HepG2 (cell line): Measurements from ENCODE around the gene NDUFS2. TPM values are rescaled to one million over a fixed set of nuclear protein-coding genes. Genes with fewer than 3 reads are reported as not detected.

Experiments used
- AGO1 ChIP-seq: fragments of 200-400 bp; formaldehyde crosslinking; IDR thresholded peaks from 2 replicates; pipeline ENCODE4 v1.6.1; 2017; ENCODE audit warnings: mild to moderate bottlenecking, low read depth, low read length, moderate library complexity; ENCODE audit not compliant: poor library complexity, severe bottlenecking
- ELF4 ChIP-seq: sonication (generic); formaldehyde crosslinking; IDR thresholded peaks from 2 replicates; pipeline ENCODE4 v1.5.0; 2020; ENCODE audit warnings: missing genetic modification reagents, mild to moderate bottlenecking, moderate library complexity, borderline replicate concordance
- FOXO1 ChIP-seq: sonication (generic); formaldehyde crosslinking; IDR thresholded peaks from 2 replicates; pipeline ENCODE4 v1.4.0; 2020; ENCODE audit warnings: missing genetic modification reagents
- HMG20B ChIP-seq: conservative IDR thresholded peaks from 2 replicates; pipeline ENCODE4 v1.6.1; 2016; ENCODE audit warnings: missing genetic modification reagents, missing compliant biosample characterization
- MLLT10 ChIP-seq: sonication (generic); formaldehyde crosslinking; IDR thresholded peaks from 2 replicates; pipeline ENCODE4 v1.4.0; 2020; ENCODE audit warnings: missing genetic modification reagents
- PHF20 ChIP-seq: sonication (generic); formaldehyde crosslinking; IDR thresholded peaks from 2 replicates; pipeline ENCODE4 v1.5.0; 2020; ENCODE audit warnings: mild to moderate bottlenecking, missing genetic modification reagents
- PRPF4 ChIP-seq: fragments of 200-400 bp; formaldehyde crosslinking; IDR thresholded peaks from 2 replicates; pipeline ENCODE4 v1.6.1; 2016; ENCODE audit warnings: low read length, low read depth; ENCODE audit not compliant: poor library complexity, severe bottlenecking
- SYNCRIP ChIP-seq: fragments of 200-400 bp; formaldehyde crosslinking; IDR thresholded peaks from 2 replicates; pipeline ENCODE4 v1.6.1; 2018; ENCODE audit warnings: mild to moderate bottlenecking, low read depth, low read length; ENCODE audit not compliant: insufficient read depth
- ZFAT ChIP-seq: sonication (generic); formaldehyde crosslinking; conservative IDR thresholded peaks from 2 replicates; pipeline ENCODE4 v1.8.1; 2023; ENCODE audit warnings: missing genetic modification reagents, inconsistent platforms
- ZIK1 ChIP-seq: sonication (generic); formaldehyde crosslinking; IDR thresholded peaks from 2 replicates; pipeline ENCODE4 v1.5.0; 2020; ENCODE audit warnings: mild to moderate bottlenecking, low read depth, missing genetic modification reagents, borderline replicate concordance
- ZNF180 ChIP-seq: sonication (generic); formaldehyde crosslinking; IDR thresholded peaks from 2 replicates; pipeline ENCODE4 v1.4.0; 2020; ENCODE audit warnings: low read depth, missing genetic modification reagents, borderline replicate concordance
- ZNF329 ChIP-seq: sonication (generic); formaldehyde crosslinking; IDR thresholded peaks from 2 replicates; pipeline ENCODE4 v1.9.0; 2021; ENCODE audit warnings: low read depth, mild to moderate bottlenecking, missing genetic modification reagents
- ZNF703 ChIP-seq: sonication (generic); formaldehyde crosslinking; IDR thresholded peaks from 2 replicates; pipeline ENCODE4 v1.5.1; 2020; ENCODE audit warnings: missing genetic modification reagents, mild to moderate bottlenecking, moderate library complexity, borderline replicate concordance
- ZNF776 ChIP-seq: sonication (generic); formaldehyde crosslinking; IDR thresholded peaks from 2 replicates; pipeline ENCODE4 v1.4.0; 2020; ENCODE audit warnings: mild to moderate bottlenecking, missing genetic modification reagents
- polyA plus RNA-seq, 8 experiments: library from polyadenylated mRNA; depleted of rRNA in 3 of 8; stranded (reverse) in 7 of 8; unstranded in 1 of 8; fragments of >200 nt; fragmentation: Illumina TruSeq in 4 of 8; extraction: Trizol in 4 of 8; gene quantifications; 2 replicates each; pipeline versions ENCODE4 v1.2.1 to v1.2.3, GENCODE V29; 2011 to 2016; ENCODE audit warnings: low read depth in 4 of 8, missing spikeins in 1 of 8, mixed read lengths in 1 of 8; ENCODE audit not compliant: insufficient read depth in 1 of 8
- total RNA-seq, 5 experiments: library from RNA; depleted of rRNA; stranded (reverse); fragments of >200 nt; fragmentation: Illumina TruSeq; extraction: Trizol; gene quantifications; 2 replicates each; pipeline ENCODE4 v1.2.3, GENCODE V29; 2016; ENCODE audit warnings: low read depth in 1 of 5
- TF ChIP-seq, protein P1 (sequence below): sonication (generic); formaldehyde crosslinking; IDR thresholded peaks from 2 replicates; pipeline ENCODE4 v1.9.0; 2021; ENCODE audit warnings: mild to moderate bottlenecking, missing genetic modification reagents
- TF ChIP-seq, protein P2 (sequence below): sonication (generic); formaldehyde crosslinking; IDR thresholded peaks from 2 replicates; pipeline ENCODE4 v1.5.0; 2020; ENCODE audit warnings: missing genetic modification reagents, mild to moderate bottlenecking, borderline replicate concordance
- TF ChIP-seq, protein P3 (sequence below): sonication (generic); formaldehyde crosslinking; IDR thresholded peaks from 2 replicates; pipeline ENCODE4 v1.5.1; 2020; ENCODE audit warnings: missing genetic modification reagents, mild to moderate bottlenecking, borderline replicate concordance
- TF ChIP-seq, protein P4 (sequence below): sonication (generic); formaldehyde crosslinking; IDR thresholded peaks from 2 replicates; pipeline ENCODE4 v1.8.0; 2022; ENCODE audit warnings: mild to moderate bottlenecking, missing genetic modification reagents, moderate library complexity

Gene NDUFS2
- total and polyA plus RNA-seq, 2 of the 13 experiments (the other 11 are each of a cell fraction or from before 2014, with no cell fraction given) = 89.9 to 118 TPM

DNA sequence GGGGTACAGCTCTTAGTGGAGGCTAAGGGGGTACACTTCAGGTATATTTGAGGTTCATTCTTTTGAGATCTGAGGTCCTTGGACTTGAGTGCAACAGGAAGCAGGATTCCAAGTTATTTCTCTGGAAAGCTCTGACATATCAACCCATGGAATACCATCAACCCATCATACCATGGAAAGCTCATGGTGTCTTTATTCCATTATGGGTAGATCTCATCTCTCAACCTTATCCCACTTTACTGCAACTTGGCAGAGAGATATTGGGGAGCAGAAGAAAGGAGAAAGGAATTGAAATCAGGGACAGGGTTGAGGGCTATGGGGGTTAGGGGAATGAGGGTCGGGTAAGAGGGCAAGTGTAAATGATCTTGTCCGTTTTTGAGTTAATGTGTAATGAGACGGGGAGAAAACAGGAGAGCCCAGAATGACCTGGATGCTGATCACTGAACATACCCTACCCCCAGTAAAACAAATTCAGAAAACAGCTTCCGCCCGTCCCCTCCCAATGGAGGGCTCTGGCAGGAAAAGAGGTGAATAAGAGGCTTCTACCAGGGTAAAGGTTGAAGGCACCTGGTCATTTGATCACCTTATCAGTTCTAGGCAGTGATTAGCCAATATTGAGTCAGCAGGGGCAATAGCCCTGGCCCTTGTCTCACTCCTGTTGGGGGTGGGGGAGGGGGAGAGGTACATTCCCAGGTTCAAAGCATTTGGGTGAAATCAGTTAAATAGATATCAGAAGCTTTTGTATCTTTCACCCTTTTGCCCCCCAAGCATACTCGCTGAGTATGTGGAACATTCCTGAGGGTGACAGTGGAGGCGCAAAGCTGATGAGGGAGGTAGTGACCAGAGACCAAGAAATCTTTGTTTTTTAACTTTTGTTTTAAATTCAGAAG, 21.9 kb downstream of the NDUFS2 start (continued):
- TF ChIP-seq, protein P1, sequence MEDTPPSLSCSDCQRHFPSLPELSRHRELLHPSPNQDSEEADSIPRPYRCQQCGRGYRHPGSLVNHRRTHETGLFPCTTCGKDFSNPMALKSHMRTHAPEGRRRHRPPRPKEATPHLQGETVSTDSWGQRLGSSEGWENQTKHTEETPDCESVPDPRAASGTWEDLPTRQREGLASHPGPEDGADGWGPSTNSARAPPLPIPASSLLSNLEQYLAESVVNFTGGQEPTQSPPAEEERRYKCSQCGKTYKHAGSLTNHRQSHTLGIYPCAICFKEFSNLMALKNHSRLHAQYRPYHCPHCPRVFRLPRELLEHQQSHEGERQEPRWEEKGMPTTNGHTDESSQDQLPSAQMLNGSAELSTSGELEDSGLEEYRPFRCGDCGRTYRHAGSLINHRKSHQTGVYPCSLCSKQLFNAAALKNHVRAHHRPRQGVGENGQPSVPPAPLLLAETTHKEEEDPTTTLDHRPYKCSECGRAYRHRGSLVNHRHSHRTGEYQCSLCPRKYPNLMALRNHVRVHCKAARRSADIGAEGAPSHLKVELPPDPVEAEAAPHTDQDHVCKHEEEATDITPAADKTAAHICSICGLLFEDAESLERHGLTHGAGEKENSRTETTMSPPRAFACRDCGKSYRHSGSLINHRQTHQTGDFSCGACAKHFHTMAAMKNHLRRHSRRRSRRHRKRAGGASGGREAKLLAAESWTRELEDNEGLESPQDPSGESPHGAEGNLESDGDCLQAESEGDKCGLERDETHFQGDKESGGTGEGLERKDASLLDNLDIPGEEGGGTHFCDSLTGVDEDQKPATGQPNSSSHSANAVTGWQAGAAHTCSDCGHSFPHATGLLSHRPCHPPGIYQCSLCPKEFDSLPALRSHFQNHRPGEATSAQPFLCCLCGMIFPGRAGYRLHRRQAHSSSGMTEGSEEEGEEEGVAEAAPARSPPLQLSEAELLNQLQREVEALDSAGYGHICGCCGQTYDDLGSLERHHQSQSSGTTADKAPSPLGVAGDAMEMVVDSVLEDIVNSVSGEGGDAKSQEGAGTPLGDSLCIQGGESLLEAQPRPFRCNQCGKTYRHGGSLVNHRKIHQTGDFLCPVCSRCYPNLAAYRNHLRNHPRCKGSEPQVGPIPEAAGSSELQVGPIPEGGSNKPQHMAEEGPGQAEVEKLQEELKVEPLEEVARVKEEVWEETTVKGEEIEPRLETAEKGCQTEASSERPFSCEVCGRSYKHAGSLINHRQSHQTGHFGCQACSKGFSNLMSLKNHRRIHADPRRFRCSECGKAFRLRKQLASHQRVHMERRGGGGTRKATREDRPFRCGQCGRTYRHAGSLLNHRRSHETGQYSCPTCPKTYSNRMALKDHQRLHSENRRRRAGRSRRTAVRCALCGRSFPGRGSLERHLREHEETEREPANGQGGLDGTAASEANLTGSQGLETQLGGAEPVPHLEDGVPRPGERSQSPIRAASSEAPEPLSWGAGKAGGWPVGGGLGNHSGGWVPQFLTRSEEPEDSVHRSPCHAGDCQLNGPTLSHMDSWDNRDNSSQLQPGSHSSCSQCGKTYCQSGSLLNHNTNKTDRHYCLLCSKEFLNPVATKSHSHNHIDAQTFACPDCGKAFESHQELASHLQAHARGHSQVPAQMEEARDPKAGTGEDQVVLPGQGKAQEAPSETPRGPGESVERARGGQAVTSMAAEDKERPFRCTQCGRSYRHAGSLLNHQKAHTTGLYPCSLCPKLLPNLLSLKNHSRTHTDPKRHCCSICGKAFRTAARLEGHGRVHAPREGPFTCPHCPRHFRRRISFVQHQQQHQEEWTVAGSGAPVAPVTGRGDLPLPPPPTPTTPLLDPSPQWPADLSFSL (CRISPR knock-in tag) = no peak
- TF ChIP-seq SYNCRIP (no peak), ZIK1 (CRISPR knock-in tag) (no peak), ZFAT (no peak), ZNF329 (CRISPR knock-in tag) (0 out of 2 replicates have a peak, but pooled peaks have one; percentile 5), ZNF776 (CRISPR knock-in tag) (no peak), MLLT10 (CRISPR knock-in tag) (no peak), HMG20B (CRISPR knock-in tag) (peak; percentile 97), AGO1 (no peak), PRPF4 (peak; percentile 56), FOXO1 (CRISPR knock-in tag) (peak; percentile 87), PHF20 (CRISPR knock-in tag) (no peak; the same call in 1 of the 2 replicates), ZNF180 (no peak), ZNF703 (CRISPR knock-in tag) (peak; percentile 83; the same call in 1 of the 2 replicates), ELF4 (CRISPR knock-in tag) (no peak)
- TF ChIP-seq, protein P2, sequence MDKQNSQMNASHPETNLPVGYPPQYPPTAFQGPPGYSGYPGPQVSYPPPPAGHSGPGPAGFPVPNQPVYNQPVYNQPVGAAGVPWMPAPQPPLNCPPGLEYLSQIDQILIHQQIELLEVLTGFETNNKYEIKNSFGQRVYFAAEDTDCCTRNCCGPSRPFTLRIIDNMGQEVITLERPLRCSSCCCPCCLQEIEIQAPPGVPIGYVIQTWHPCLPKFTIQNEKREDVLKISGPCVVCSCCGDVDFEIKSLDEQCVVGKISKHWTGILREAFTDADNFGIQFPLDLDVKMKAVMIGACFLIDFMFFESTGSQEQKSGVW = no peak
- TF ChIP-seq, protein P3, sequence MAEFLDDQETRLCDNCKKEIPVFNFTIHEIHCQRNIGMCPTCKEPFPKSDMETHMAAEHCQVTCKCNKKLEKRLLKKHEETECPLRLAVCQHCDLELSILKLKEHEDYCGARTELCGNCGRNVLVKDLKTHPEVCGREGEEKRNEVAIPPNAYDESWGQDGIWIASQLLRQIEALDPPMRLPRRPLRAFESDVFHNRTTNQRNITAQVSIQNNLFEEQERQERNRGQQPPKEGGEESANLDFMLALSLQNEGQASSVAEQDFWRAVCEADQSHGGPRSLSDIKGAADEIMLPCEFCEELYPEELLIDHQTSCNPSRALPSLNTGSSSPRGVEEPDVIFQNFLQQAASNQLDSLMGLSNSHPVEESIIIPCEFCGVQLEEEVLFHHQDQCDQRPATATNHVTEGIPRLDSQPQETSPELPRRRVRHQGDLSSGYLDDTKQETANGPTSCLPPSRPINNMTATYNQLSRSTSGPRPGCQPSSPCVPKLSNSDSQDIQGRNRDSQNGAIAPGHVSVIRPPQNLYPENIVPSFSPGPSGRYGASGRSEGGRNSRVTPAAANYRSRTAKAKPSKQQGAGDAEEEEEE (CRISPR knock-in tag) = no peak
- TF ChIP-seq, protein P4, sequence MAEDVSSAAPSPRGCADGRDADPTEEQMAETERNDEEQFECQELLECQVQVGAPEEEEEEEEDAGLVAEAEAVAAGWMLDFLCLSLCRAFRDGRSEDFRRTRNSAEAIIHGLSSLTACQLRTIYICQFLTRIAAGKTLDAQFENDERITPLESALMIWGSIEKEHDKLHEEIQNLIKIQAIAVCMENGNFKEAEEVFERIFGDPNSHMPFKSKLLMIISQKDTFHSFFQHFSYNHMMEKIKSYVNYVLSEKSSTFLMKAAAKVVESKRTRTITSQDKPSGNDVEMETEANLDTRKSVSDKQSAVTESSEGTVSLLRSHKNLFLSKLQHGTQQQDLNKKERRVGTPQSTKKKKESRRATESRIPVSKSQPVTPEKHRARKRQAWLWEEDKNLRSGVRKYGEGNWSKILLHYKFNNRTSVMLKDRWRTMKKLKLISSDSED (CRISPR knock-in tag) = no peak
